ENCODE measurements around the gene WWOX.

WWOX gene

DNA sequence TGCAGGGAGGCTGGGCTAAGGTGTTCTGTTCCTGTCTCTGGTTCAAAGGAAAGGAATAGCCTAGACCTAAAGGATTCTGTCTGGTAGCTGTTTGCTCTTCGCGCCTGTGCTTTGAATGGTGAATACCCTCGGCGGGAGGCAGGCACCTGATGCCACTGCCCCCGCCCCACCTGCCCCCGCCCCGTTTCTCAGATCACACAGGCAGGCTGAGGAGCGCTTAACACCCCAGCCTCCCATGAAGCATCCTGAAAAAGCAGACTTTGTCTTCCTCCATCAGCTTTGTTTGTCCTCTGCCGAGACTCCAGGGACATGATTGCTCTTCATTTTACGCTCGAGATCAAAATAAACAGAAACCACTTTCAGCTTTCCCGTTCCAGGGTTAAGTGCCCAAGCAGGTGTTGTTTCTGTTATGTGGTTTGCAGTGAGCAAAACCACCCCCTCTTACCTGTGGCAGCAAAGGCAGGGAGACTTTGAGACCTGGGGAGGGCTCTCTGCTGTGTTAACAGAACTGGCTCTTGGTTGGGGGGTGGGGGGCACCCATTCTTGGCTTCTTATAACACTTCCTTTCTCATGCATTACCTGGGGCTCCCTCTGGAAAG, 452.1 kb downstream of the WWOX start:
- TF ChIP-seq EZH2phosphoT487 (IDR thresholded peaks at IDR 0.05; ENCODE audit: low read length) (no peak), EZH2 (optimal IDR thresholded peaks at IDR 0.05; ENCODE audit: low read depth, low read length) (no peak)
- TF ChIP-seq, protein P1, sequence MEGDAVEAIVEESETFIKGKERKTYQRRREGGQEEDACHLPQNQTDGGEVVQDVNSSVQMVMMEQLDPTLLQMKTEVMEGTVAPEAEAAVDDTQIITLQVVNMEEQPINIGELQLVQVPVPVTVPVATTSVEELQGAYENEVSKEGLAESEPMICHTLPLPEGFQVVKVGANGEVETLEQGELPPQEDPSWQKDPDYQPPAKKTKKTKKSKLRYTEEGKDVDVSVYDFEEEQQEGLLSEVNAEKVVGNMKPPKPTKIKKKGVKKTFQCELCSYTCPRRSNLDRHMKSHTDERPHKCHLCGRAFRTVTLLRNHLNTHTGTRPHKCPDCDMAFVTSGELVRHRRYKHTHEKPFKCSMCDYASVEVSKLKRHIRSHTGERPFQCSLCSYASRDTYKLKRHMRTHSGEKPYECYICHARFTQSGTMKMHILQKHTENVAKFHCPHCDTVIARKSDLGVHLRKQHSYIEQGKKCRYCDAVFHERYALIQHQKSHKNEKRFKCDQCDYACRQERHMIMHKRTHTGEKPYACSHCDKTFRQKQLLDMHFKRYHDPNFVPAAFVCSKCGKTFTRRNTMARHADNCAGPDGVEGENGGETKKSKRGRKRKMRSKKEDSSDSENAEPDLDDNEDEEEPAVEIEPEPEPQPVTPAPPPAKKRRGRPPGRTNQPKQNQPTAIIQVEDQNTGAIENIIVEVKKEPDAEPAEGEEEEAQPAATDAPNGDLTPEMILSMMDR (IDR thresholded peaks at IDR 0.05; ENCODE audit: low read length): no peak
- Histone ChIP-seq H3K27ac (ENCODE audit: low read length) (no peak overlapping the region), H3K9me3 (replicated peaks; ENCODE audit: insufficient read depth, low read length) (no peaks in the 10 kb centered on the region), H3K79me2 (ENCODE audit: low read length) (no peaks in the 10 kb centered on the region), H3K4me1 (ENCODE audit: low read length) (no peaks in the 10 kb centered on the region), H3K4me2 (ENCODE audit: low read depth, low read length) (no peak overlapping the region), H3K9me2 (replicated peaks; ENCODE audit: insufficient read depth, low read length) (no peaks in the 10 kb centered on the region), H3K4me3 (ENCODE audit: low read length) (no peak overlapping the region), H3K27me3 (replicated peaks; ENCODE audit: insufficient read depth, low read length) (no peaks in the 10 kb centered on the region), H3F3A (ENCODE audit: insufficient read depth, low read length) (no peaks in the 10 kb centered on the region), H4K20me1 (ENCODE audit: insufficient read depth, low read length) (no peaks in the 10 kb centered on the region), H3K9ac (ENCODE audit: low read length) (no peak overlapping the region), H2AFZ (ENCODE audit: low read length) (no peak overlapping the region), H3K36me3 (replicated peaks; ENCODE audit: insufficient read depth, low read length) (no peaks in the 10 kb centered on the region)
- peak; percentile 9 for DNase-seq

DNA sequence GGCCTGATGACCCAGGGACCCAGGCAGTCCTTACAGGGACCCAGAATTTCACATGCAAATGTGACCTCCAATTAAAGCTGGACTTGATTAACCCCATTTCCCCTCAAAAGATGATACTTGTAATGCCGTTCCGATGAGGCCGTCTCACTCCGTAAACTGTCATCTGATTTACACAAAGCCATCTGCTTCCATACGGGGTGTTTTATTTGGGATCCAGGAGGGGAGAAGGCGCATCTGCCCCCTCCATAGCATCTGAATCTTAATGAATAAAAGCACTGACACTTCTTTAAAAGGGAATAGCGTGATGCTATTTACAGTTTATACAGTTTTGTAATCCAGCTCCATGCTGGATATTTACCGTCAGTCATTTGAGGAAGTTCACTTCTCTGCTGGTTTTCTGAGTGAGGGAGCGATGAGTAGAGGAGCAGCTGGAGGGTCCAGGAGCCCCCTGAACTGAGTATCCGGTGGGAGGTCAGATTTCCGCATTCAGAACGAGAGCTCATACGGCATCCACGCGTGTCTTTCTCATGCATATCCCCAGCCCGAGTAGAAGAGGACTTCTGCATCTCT, 452.7 kb downstream of the WWOX start:
- H3K36me3 ChIP-seq (replicated peaks; ENCODE audit: insufficient read depth, low read length): no peaks in the 10 kb centered on the region
- H3K27me3 ChIP-seq (replicated peaks; ENCODE audit: insufficient read depth, low read length): no peaks in the 10 kb centered on the region
- no peaks in the 10 kb centered on the region for H4K20me1 ChIP-seq (ENCODE audit: insufficient read depth, low read length)
- H3F3A ChIP-seq (ENCODE audit: insufficient read depth, low read length): no peaks in the 10 kb centered on the region
- TF ChIP-seq, protein P1 (IDR thresholded peaks at IDR 0.05; ENCODE audit: low read length): no peak
- no peak overlapping the region for H3K27ac ChIP-seq (ENCODE audit: low read length)
- no peaks in the 10 kb centered on the region for H3K9me2 ChIP-seq (replicated peaks; ENCODE audit: insufficient read depth, low read length)
- H3K9me3 ChIP-seq (replicated peaks; ENCODE audit: insufficient read depth, low read length): no peaks in the 10 kb centered on the region
- H2AFZ ChIP-seq (ENCODE audit: low read length): no peak overlapping the region
- no peak overlapping the region for H3K9ac ChIP-seq (ENCODE audit: low read length)
- H3K4me2 ChIP-seq (ENCODE audit: low read depth, low read length): no peak overlapping the region
- no peak for DNase-seq
- no peaks in the 10 kb centered on the region for H3K79me2 ChIP-seq (ENCODE audit: low read length)
- H3K4me1 ChIP-seq (ENCODE audit: low read length): no peaks in the 10 kb centered on the region
- no peak overlapping the region for H3K4me3 ChIP-seq (ENCODE audit: low read length)

DNA sequence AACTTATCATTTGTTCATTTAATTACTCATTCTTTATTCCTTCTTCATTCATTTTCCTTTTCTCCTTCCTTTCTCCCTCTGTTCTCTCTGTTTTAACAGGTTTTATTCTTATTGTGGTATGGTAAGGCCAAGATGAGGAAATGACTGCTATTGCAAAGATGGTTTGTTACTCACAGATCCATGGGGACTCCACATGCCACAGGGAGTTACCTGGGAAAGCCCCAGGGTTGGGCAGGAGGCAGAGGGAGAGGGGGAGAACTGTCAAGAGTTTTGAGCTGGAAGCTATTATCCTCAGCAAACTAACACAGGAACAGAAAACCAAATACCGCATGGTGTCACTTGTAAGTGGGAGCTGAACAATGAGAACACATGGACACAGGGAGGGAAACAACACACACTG, 453.3 kb downstream of the WWOX start:
- Histone ChIP-seq H3K4me2 (ENCODE audit: low read depth, low read length) (no peak overlapping the region), H3F3A (ENCODE audit: insufficient read depth, low read length) (no peaks in the 10 kb centered on the region), H3K27me3 (replicated peaks; ENCODE audit: insufficient read depth, low read length) (no peaks in the 10 kb centered on the region), H3K9me3 (replicated peaks; ENCODE audit: insufficient read depth, low read length) (no peaks in the 10 kb centered on the region), H2AFZ (ENCODE audit: low read length) (no peak overlapping the region), H3K4me1 (ENCODE audit: low read length) (no peaks in the 10 kb centered on the region), H3K79me2 (ENCODE audit: low read length) (no peaks in the 10 kb centered on the region), H3K9ac (ENCODE audit: low read length) (no peak overlapping the region), H3K27ac (ENCODE audit: low read length) (no peak overlapping the region), H4K20me1 (ENCODE audit: insufficient read depth, low read length) (no peaks in the 10 kb centered on the region), H3K9me2 (replicated peaks; ENCODE audit: insufficient read depth, low read length) (no peaks in the 10 kb centered on the region), H3K4me3 (ENCODE audit: low read length) (no peak overlapping the region), H3K36me3 (replicated peaks; ENCODE audit: insufficient read depth, low read length) (no peaks in the 10 kb centered on the region)
- DNase-seq: no peak
- no peak for TF ChIP-seq EZH2phosphoT487 (IDR thresholded peaks at IDR 0.05; ENCODE audit: low read length)
- TF ChIP-seq, protein P1 (IDR thresholded peaks at IDR 0.05; ENCODE audit: low read length): no peak
- TF ChIP-seq EZH2 (optimal IDR thresholded peaks at IDR 0.05; ENCODE audit: low read depth, low read length): no peak

All from MM.1S (cell line).